ENCODE data around the gene SIAH1.
"Not testable (repeated sequence)": the region's sequence is repeated elsewhere in the genome, so short reads cannot be mapped to it uniquely, and the experiment has no call there.

SIAH1 gene

GRCh38 chr16:48330841-48331192 is 54.4 kb downstream of the SIAH1 start:
- no peak for FAIRE-seq

GRCh38 chr16:48330189-48330840 is 54.9 kb downstream of the SIAH1 start:
- no peak for FAIRE-seq

GRCh38 chr16:48329138-48329537 is 56.1 kb downstream of the SIAH1 start:
- no peak for FAIRE-seq

GRCh38 chr16:48326915-48327314 is 58.3 kb downstream of the SIAH1 start:
- FAIRE-seq, result no peak

- FAIRE-seq, result no peak
Measured at GRCh38 chr16:48323783-48324775, 61.1 kb downstream of the SIAH1 start.

- no peak for FAIRE-seq
Measured at GRCh38 chr16:48321317-48322036, 63.7 kb downstream of the SIAH1 start.

- FAIRE-seq, result no peak
Measured at GRCh38 chr16:48318630-48319029, 66.6 kb downstream of the SIAH1 start.

- no peak for FAIRE-seq
Measured at GRCh38 chr16:48317614-48318315, 67.4 kb downstream of the SIAH1 start.

GRCh38 chr16:48317026-48317425 is 68.2 kb downstream of the SIAH1 start:
- no peak for FAIRE-seq

- not testable (repeated sequence) for FAIRE-seq
Measured at GRCh38 chr16:48313905-48314304, 71.3 kb downstream of the SIAH1 start.

GRCh38 chr16:48310908-48311641 is 74.1 kb downstream of the SIAH1 start:
- peak; percentile 37 for FAIRE-seq

Data from G401.6 (cell line).